Glutamatergic neuron (in vitro differentiated cells): ENCODE data around the gene PLPPR1. TPM values are rescaled to one million over a fixed set of nuclear protein-coding genes. Genes with fewer than 3 reads are reported as not detected.

Experiments used
- DNase-seq: peaks from one replicate; pipeline ENCODE4 v3.0.0; 2022
- H3K27ac Mint-ChIP-seq: one replicate; pipeline ENCODE4 v1.8.0; 2020; ENCODE audit warnings: mild to moderate bottlenecking, mixed read lengths, inconsistent platforms; ENCODE audit not compliant: unreplicated experiment
- H3K27me3 Mint-ChIP-seq: one replicate; pipeline ENCODE4 v1.8.0; 2020; ENCODE audit warnings: mild to moderate bottlenecking, moderate library complexity, mixed read lengths, inconsistent platforms; ENCODE audit not compliant: unreplicated experiment
- H3K36me3 Mint-ChIP-seq: one replicate; pipeline ENCODE4 v1.8.0; 2020; ENCODE audit warnings: mild to moderate bottlenecking, mixed read lengths, inconsistent platforms; ENCODE audit not compliant: unreplicated experiment
- H3K4me1 Mint-ChIP-seq: one replicate; pipeline ENCODE4 v1.8.0; 2020; ENCODE audit warnings: mild to moderate bottlenecking, low read depth, mixed read lengths, inconsistent platforms; ENCODE audit not compliant: unreplicated experiment
- H3K4me3 Mint-ChIP-seq: one replicate; pipeline ENCODE4 v1.8.0; 2020; ENCODE audit warnings: mild to moderate bottlenecking, mixed read lengths, inconsistent platforms; ENCODE audit not compliant: unreplicated experiment
- H3K9me3 Mint-ChIP-seq: one replicate; pipeline ENCODE4 v1.8.0; 2020; ENCODE audit warnings: mild to moderate bottlenecking, moderate library complexity, mixed read lengths, inconsistent platforms; ENCODE audit not compliant: unreplicated experiment
- CTCF ChIP-seq: fragments of 200-600 bp; sonication (generic); IDR thresholded peaks from one replicate; pipeline ENCODE4 v1.5.0; 2021; ENCODE audit not compliant: partially characterized antibody, unreplicated experiment
- total RNA-seq: library from RNA; stranded (reverse); fragmentation: NEBNext Ultra II Directional; extraction: Animal tissue kit (Norgen Biotek cat#: 25700); gene quantifications from one replicate; pipeline ENCODE4 v1.2.1, GENCODE V29; 2021; ENCODE audit not compliant: unreplicated experiment

PLPPR1 gene
- total RNA-seq, 1 donor from 2014 or later, result 7.4 TPM

- no peak for DNase-seq
- no peak overlapping the region for H3K4me3 Mint-ChIP-seq
- H3K27ac Mint-ChIP-seq, result no peak overlapping the region
- TF ChIP-seq CTCF, result no peak
- H3K4me1 Mint-ChIP-seq, result no peaks in the 10 kb centered on the region
- H3K36me3 Mint-ChIP-seq, result no peaks in the 10 kb centered on the region
- H3K27me3 Mint-ChIP-seq, result no peaks in the 10 kb centered on the region
- no peaks in the 10 kb centered on the region for H3K9me3 Mint-ChIP-seq
Observed at GRCh38 chr9:101219030-101219429, 190.5 kb downstream of the PLPPR1 start.

GRCh38 chr9:101220341-101220740, 191.8 kb downstream of the PLPPR1 start:
- H3K27me3 Mint-ChIP-seq, result no peaks in the 10 kb centered on the region
- no peak for TF ChIP-seq CTCF
- no peak overlapping the region for H3K4me3 Mint-ChIP-seq
- no peaks in the 10 kb centered on the region for H3K9me3 Mint-ChIP-seq
- H3K27ac Mint-ChIP-seq, result no peak overlapping the region
- DNase-seq, result no peak
- H3K4me1 Mint-ChIP-seq, result no peaks in the 10 kb centered on the region
- H3K36me3 Mint-ChIP-seq, result no peaks in the 10 kb centered on the region

GRCh38 chr9:101225271-101225670, 196.7 kb downstream of the PLPPR1 start:
- Mint-ChIP-seq H3K4me1 (no peaks in the 10 kb centered on the region), H3K36me3 (no peaks in the 10 kb centered on the region), H3K4me3 (no peak overlapping the region), H3K27ac (no peak overlapping the region), H3K9me3 (no peaks in the 10 kb centered on the region), H3K27me3 (no peaks in the 10 kb centered on the region)
- no peak for TF ChIP-seq CTCF
- DNase-seq, result no peak

GRCh38 chr9:101226161-101226560, 197.6 kb downstream of the PLPPR1 start:
- Mint-ChIP-seq H3K9me3 (no peaks in the 10 kb centered on the region), H3K4me3 (no peak overlapping the region), H3K4me1 (peaks cover 4% of the 10 kb centered on the region), H3K27ac (no peak overlapping the region), H3K27me3 (no peaks in the 10 kb centered on the region), H3K36me3 (no peaks in the 10 kb centered on the region)
- no peak for DNase-seq
- no peak for TF ChIP-seq CTCF

- Mint-ChIP-seq H3K27ac (no peak overlapping the region), H3K27me3 (peaks cover 1% of the 10 kb centered on the region), H3K4me3 (no peak overlapping the region), H3K4me1 (peaks cover 7% of the 10 kb centered on the region), H3K36me3 (no peaks in the 10 kb centered on the region), H3K9me3 (no peaks in the 10 kb centered on the region)
- TF ChIP-seq CTCF, result no peak
- DNase-seq, result no peak
Observed at GRCh38 chr9:101226803-101227202, 198.3 kb downstream of the PLPPR1 start.
